Measurements from ENCODE around the gene SGCD.

DNA sequence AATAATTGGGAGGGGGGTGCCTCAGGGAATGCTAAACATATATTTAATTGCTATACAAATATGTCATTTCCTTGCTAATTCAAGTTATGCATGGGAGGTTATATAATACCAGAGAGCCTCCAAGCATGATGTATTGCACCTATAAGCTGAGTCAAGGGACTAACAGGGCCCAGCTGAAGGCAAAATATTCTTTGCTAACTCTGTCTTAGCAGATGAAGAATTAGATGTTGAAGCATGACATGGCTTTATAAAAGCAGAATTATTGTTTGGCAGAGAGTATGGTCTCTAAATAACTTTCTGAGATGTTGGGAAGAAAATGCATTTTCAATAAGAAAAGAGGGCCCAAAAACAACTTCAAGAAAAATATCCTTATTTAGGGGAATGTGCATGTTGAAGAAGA, 60.4 kb downstream of the SGCD start:
- no peak for TF ChIP-seq EP300 (IDR thresholded peaks at IDR 0.05)
- TF ChIP-seq, protein P1, sequence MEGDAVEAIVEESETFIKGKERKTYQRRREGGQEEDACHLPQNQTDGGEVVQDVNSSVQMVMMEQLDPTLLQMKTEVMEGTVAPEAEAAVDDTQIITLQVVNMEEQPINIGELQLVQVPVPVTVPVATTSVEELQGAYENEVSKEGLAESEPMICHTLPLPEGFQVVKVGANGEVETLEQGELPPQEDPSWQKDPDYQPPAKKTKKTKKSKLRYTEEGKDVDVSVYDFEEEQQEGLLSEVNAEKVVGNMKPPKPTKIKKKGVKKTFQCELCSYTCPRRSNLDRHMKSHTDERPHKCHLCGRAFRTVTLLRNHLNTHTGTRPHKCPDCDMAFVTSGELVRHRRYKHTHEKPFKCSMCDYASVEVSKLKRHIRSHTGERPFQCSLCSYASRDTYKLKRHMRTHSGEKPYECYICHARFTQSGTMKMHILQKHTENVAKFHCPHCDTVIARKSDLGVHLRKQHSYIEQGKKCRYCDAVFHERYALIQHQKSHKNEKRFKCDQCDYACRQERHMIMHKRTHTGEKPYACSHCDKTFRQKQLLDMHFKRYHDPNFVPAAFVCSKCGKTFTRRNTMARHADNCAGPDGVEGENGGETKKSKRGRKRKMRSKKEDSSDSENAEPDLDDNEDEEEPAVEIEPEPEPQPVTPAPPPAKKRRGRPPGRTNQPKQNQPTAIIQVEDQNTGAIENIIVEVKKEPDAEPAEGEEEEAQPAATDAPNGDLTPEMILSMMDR (IDR thresholded peaks at IDR 0.05), result no peak
- TF ChIP-seq POLR2A (IDR thresholded peaks at IDR 0.05), result no peak
- no peak for TF ChIP-seq POLR2AphosphoS5 (IDR thresholded peaks at IDR 0.05)

Measured in stomach (tissue), 4 donors.